ENCODE measurements around the gene NXPE3. TPM values are rescaled to one million over a fixed set of nuclear protein-coding genes. Genes with fewer than 3 reads are reported as not detected.
A peak's percentile ranks its signal among the peaks of the same experiment; 100 is the strongest.

The NXPE3 gene
- total and polyA plus RNA-seq, 10 of the 15 experiments (the other 5 are each of a cell fraction or from before 2014, with no cell fraction given), result 2.0 to 8.7 (median 5.2) TPM

- TF ChIP-seq, protein P1, sequence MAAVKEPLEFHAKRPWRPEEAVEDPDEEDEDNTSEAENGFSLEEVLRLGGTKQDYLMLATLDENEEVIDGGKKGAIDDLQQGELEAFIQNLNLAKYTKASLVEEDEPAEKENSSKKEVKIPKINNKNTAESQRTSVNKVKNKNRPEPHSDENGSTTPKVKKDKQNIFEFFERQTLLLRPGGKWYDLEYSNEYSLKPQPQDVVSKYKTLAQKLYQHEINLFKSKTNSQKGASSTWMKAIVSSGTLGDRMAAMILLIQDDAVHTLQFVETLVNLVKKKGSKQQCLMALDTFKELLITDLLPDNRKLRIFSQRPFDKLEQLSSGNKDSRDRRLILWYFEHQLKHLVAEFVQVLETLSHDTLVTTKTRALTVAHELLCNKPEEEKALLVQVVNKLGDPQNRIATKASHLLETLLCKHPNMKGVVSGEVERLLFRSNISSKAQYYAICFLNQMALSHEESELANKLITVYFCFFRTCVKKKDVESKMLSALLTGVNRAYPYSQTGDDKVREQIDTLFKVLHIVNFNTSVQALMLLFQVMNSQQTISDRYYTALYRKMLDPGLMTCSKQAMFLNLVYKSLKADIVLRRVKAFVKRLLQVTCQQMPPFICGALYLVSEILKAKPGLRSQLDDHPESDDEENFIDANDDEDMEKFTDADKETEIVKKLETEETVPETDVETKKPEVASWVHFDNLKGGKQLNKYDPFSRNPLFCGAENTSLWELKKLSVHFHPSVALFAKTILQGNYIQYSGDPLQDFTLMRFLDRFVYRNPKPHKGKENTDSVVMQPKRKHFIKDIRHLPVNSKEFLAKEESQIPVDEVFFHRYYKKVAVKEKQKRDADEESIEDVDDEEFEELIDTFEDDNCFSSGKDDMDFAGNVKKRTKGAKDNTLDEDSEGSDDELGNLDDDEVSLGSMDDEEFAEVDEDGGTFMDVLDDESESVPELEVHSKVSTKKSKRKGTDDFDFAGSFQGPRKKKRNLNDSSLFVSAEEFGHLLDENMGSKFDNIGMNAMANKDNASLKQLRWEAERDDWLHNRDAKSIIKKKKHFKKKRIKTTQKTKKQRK (IDR thresholded peaks at IDR 0.05; ENCODE audit: low read depth, low read length), result no peak
- no peak for TF ChIP-seq STAT3 (IDR thresholded peaks at IDR 0.05; ENCODE audit: low read depth, low read length)
- peak; percentile 70; the same call in 1 of the 2 replicates for TF ChIP-seq ZBTB33 (IDR thresholded peaks at IDR 0.05)
- 0 out of 2 replicates have a peak, but pooled peaks have one; percentile 41 for TF ChIP-seq TCF12 (IDR thresholded peaks at IDR 0.05; ENCODE audit: low read depth, low read length)
- TF ChIP-seq NR2C1 (IDR thresholded peaks at IDR 0.05), result no peak
- no peak for TF ChIP-seq POLR2AphosphoS2 (IDR thresholded peaks at IDR 0.05; ENCODE audit: low read depth, low read length)
- TF ChIP-seq, protein P2, sequence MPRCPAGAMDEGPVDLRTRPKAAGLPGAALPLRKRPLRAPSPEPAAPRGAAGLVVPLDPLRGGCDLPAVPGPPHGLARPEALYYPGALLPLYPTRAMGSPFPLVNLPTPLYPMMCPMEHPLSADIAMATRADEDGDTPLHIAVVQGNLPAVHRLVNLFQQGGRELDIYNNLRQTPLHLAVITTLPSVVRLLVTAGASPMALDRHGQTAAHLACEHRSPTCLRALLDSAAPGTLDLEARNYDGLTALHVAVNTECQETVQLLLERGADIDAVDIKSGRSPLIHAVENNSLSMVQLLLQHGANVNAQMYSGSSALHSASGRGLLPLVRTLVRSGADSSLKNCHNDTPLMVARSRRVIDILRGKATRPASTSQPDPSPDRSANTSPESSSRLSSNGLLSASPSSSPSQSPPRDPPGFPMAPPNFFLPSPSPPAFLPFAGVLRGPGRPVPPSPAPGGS (IDR thresholded peaks at IDR 0.05; ENCODE audit: borderline replicate concordance, insufficient read depth, low read depth, low read length, poor library complexity, severe bottlenecking), result no peak
- TF ChIP-seq MTA2 (IDR thresholded peaks at IDR 0.05; ENCODE audit: low read depth), result peak; percentile 99
- no peak for TF ChIP-seq NR2C2 (IDR thresholded peaks at IDR 0.05; ENCODE audit: borderline replicate concordance, control insufficient read depth, insufficient read length, low read depth)
- peak; percentile 80 for TF ChIP-seq IKZF1 (conservative IDR thresholded peaks at IDR 0.05)
- no peak for TF ChIP-seq SMC3 (IDR thresholded peaks at IDR 0.05; ENCODE audit: borderline replicate concordance, low read length)
- TF ChIP-seq BRCA1 (IDR thresholded peaks at IDR 0.05; ENCODE audit: low read depth, low read length), result no peak
- TF ChIP-seq, protein P3, sequence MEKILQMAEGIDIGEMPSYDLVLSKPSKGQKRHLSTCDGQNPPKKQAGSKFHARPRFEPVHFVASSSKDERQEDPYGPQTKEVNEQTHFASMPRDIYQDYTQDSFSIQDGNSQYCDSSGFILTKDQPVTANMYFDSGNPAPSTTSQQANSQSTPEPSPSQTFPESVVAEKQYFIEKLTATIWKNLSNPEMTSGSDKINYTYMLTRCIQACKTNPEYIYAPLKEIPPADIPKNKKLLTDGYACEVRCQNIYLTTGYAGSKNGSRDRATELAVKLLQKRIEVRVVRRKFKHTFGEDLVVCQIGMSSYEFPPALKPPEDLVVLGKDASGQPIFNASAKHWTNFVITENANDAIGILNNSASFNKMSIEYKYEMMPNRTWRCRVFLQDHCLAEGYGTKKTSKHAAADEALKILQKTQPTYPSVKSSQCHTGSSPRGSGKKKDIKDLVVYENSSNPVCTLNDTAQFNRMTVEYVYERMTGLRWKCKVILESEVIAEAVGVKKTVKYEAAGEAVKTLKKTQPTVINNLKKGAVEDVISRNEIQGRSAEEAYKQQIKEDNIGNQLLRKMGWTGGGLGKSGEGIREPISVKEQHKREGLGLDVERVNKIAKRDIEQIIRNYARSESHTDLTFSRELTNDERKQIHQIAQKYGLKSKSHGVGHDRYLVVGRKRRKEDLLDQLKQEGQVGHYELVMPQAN (conservative IDR thresholded peaks at IDR 0.05), result no peak
- no peak for TF ChIP-seq YY1 (IDR thresholded peaks at IDR 0.05; ENCODE audit: low read depth, low read length)
- TF ChIP-seq NFYB (IDR thresholded peaks at IDR 0.05; ENCODE audit: insufficient read depth, low read depth, low read length), result no peak
- TF ChIP-seq, protein P4, sequence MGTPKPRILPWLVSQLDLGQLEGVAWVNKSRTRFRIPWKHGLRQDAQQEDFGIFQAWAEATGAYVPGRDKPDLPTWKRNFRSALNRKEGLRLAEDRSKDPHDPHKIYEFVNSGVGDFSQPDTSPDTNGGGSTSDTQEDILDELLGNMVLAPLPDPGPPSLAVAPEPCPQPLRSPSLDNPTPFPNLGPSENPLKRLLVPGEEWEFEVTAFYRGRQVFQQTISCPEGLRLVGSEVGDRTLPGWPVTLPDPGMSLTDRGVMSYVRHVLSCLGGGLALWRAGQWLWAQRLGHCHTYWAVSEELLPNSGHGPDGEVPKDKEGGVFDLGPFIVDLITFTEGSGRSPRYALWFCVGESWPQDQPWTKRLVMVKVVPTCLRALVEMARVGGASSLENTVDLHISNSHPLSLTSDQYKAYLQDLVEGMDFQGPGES (IDR thresholded peaks at IDR 0.05), result no peak
- no peak for TF ChIP-seq TARDBP (IDR thresholded peaks at IDR 0.05; ENCODE audit: borderline replicate concordance)
- 0 out of 2 replicates have a peak, but pooled peaks have one; percentile 57 for TF ChIP-seq MEF2A (IDR thresholded peaks at IDR 0.05; ENCODE audit: insufficient read depth, low read depth, low read length)
- TF ChIP-seq TCF7 (IDR thresholded peaks at IDR 0.05; ENCODE audit: borderline replicate concordance), result no peak
- peak; percentile 92 for TF ChIP-seq ATF7 (IDR thresholded peaks at IDR 0.05; ENCODE audit: low read depth)
- no peak for TF ChIP-seq MYB (IDR thresholded peaks at IDR 0.05; ENCODE audit: borderline replicate concordance, low read depth, low read length)
- TF ChIP-seq CREB1 (IDR thresholded peaks at IDR 0.05; ENCODE audit: low read depth), result peak; percentile 17; the same call in 1 of the 2 replicates
These were observed 12.8 kb downstream of the NXPE3 start (continued) for GRCh38 chr3:101791778-101792177.
